Panc1 (cell line): ENCODE measurements around the gene LHFPL3. TPM values are rescaled to one million over a fixed set of nuclear protein-coding genes. Genes with fewer than 3 reads are reported as not detected.

Source experiments
- ATAC-seq: fragments of 200-7000 bp; cut with Tn5 transposase; 2 replicates; pipeline ENCODE4 v1.9.1; 2020; ENCODE audit warnings: mild to moderate bottlenecking, moderate library complexity
- BruUV-seq: library from RNA; stranded (reverse); fragments of 400-500 nt; replicated peaks from 2 replicates; lab custom pipeline; 2021; lab: Mats Ljungman, UMichigan
- CTCF ChIA-PET: fragments of 300-600 bp; sonication (Branson Sonifier 250); formaldehyde crosslinking; loops from one replicate; lab custom pipeline; 2022; ENCODE audit warnings: antibody characterized with exemption; lab: Charles Lee
- POLR2A ChIA-PET: fragments of 300-600 bp; sonication (Branson Sonifier 250); formaldehyde crosslinking; loops from one replicate; lab custom pipeline; 2022; ENCODE audit warnings: antibody characterized with exemption; lab: Charles Lee
- DNase-seq: peaks from one replicate; pipeline ENCODE4 v3.0.0-alpha.2; 2010; ENCODE audit warnings: low read depth, low spot score
- H3K27ac ChIP-seq: 2 replicates; pipeline ENCODE4 v1.5.1; 2011; ENCODE audit warnings: mild to moderate bottlenecking, low read length, inconsistent platforms
- H3K27me3 ChIP-seq: fragments of 200-500 bp; sonication (Bioruptor generic); 2 replicates; pipeline ENCODE4 v1.6.0; 2014; ENCODE audit warnings: low read length, inconsistent platforms; ENCODE audit not compliant: control insufficient read depth, insufficient read depth
- H3K36me3 ChIP-seq: fragments of 200-500 bp; sonication (Bioruptor generic); 2 replicates; pipeline ENCODE4 v1.5.1; 2014; ENCODE audit warnings: inconsistent platforms, mild to moderate bottlenecking, low read length, moderate library complexity; ENCODE audit not compliant: control insufficient read depth, insufficient read depth
- H3K4me1 ChIP-seq: 2 replicates; pipeline ENCODE4 v1.5.1; 2011; ENCODE audit warnings: inconsistent platforms, mild to moderate bottlenecking, low read length, moderate library complexity; ENCODE audit not compliant: control insufficient read depth, insufficient read depth
- H3K4me3 ChIP-seq, 2 experiments: 2 replicates each; pipeline ENCODE4 v1.5.1; 2011 to 2012; ENCODE audit warnings: low read depth in 2 of 2, low read length in 2 of 2, mild to moderate bottlenecking in 2 of 2, inconsistent platforms in 1 of 2, moderate library complexity in 1 of 2
- H3K9me3 ChIP-seq: fragments of 200-500 bp; sonication (Bioruptor generic); 2 replicates; pipeline ENCODE4 v1.5.1; 2014; ENCODE audit warnings: low read depth, mild to moderate bottlenecking, inconsistent platforms, low read length, moderate library complexity; ENCODE audit not compliant: control insufficient read depth, insufficient read depth
- POLR2AphosphoS5 ChIP-seq: IDR thresholded peaks from 2 replicates; pipeline ENCODE4 v1.6.1; 2012; ENCODE audit warnings: mild to moderate bottlenecking, low read depth, low read length, moderate library complexity
- REST ChIP-seq, 2 experiments: IDR thresholded peaks; 2 replicates each; pipeline ENCODE4 v1.6.1; 2011 to 2012; ENCODE audit warnings: low read depth in 2 of 2, control low read depth in 1 of 2, low read length in 1 of 2, mild to moderate bottlenecking in 1 of 2, moderate library complexity in 1 of 2; ENCODE audit not compliant: insufficient read depth in 1 of 2
- SIN3A ChIP-seq: IDR thresholded peaks from 2 replicates; pipeline ENCODE4 v1.6.1; 2012; ENCODE audit warnings: low read depth, mild to moderate bottlenecking, low read length, moderate library complexity, borderline replicate concordance; ENCODE audit not compliant: insufficient read depth
- TCF7L2 ChIP-seq: IDR thresholded peaks from 2 replicates; pipeline ENCODE4 v1.6.1; 2011; ENCODE audit warnings: mild to moderate bottlenecking, low read depth, low read length, inconsistent platforms
- in situ Hi-C: cut with HindIII; loops from 2 replicates; pipeline ENCODE4 v1.10.0; 2016; ENCODE audit warnings: low sequenced_read_pairs, low pct_unique_long_range_greater_than_20kb
- intact Hi-C: fragments of 100-400 bp; cut with micrococcal nuclease; formaldehyde crosslinking; loops from one replicate; pipeline ENCODE4 v1.10.0; 2022; ENCODE audit not compliant: unreplicated experiment
- total RNA-seq: library from RNA; stranded (reverse); gene quantifications from one replicate; pipeline ENCODE4 v1.2.1, GENCODE V29; 2021; ENCODE audit not compliant: unreplicated experiment
- TF ChIP-seq, protein P1 (sequence below): fragments of 450-650 bp; IDR thresholded peaks from 2 replicates; pipeline ENCODE4 v1.5.1; 2017; ENCODE audit warnings: mild to moderate bottlenecking

The LHFPL3 gene
- total RNA-seq, 1 experiment from 2014 or later, result not detected

- DNase-seq, result no peak
- H3K9me3 ChIP-seq, result no peaks in the 10 kb centered on the region
- in situ Hi-C loops, result no loop called here
These were observed 586.0 kb downstream of the LHFPL3 start for GRCh38 chr7:104914421-104914820.

DNA sequence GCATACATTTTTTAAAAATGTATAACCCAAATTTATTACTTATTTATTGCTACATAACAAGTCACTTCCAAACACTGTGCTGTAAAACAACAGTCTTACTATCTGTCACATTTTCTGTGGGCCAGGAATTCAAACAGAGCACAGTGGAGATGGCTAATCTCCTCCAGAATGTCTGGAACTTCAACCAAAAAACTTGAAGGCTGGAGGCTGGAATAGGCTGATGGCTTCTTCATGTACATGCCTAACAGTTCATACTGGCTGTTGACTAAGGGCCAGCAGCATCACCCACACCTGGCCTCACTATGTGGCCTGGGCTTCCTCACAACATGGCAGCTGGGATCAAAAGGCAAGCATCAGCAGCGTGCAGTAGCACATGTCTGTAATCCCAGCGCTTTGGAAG, 593.2 kb downstream of the LHFPL3 start:
- ATAC-seq (no peak), DNase-seq (no peak)
- Histone ChIP-seq H3K9me3 (no peaks in the 10 kb centered on the region), H3K36me3 (no peaks in the 10 kb centered on the region), H3K4me3 (no peak overlapping the region), H3K27me3 (0 out of 2 replicates have a peak, but pooled peaks cover 2% of the 10 kb centered on the region), H3K4me1 (no peaks in the 10 kb centered on the region), H3K27ac (no peak overlapping the region)
- no TSS peak for BruUV-seq
- TF ChIP-seq REST (IDR thresholded peaks at IDR 0.05; ENCODE audit: insufficient read depth in 1 of 2, low read depth in 2 of 2, low read length in 1 of 2) (no peak), TCF7L2 (no peak), POLR2AphosphoS5 (no peak), SIN3A (no peak)
- TF ChIP-seq, protein P1, sequence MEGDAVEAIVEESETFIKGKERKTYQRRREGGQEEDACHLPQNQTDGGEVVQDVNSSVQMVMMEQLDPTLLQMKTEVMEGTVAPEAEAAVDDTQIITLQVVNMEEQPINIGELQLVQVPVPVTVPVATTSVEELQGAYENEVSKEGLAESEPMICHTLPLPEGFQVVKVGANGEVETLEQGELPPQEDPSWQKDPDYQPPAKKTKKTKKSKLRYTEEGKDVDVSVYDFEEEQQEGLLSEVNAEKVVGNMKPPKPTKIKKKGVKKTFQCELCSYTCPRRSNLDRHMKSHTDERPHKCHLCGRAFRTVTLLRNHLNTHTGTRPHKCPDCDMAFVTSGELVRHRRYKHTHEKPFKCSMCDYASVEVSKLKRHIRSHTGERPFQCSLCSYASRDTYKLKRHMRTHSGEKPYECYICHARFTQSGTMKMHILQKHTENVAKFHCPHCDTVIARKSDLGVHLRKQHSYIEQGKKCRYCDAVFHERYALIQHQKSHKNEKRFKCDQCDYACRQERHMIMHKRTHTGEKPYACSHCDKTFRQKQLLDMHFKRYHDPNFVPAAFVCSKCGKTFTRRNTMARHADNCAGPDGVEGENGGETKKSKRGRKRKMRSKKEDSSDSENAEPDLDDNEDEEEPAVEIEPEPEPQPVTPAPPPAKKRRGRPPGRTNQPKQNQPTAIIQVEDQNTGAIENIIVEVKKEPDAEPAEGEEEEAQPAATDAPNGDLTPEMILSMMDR, result no peak
- intact Hi-C loops (no loop called here), in situ Hi-C loops (no loop called here)
- CTCF ChIA-PET, result no interaction called here
- POLR2A ChIA-PET, result no interaction called here

More at GRCh38 chr7:104914421-104914820, 586.0 kb downstream of the LHFPL3 start:
- no peak for ATAC-seq
- no peak overlapping the region for H3K27ac ChIP-seq
- CTCF ChIA-PET, result interaction anchor here (0.7 to 1.9 kb wide), 2 partner anchors 12 to 31 kb away, joined by 4 to 6 read pairs; no protein-coding TSS in a partner anchor
- no TSS peak for BruUV-seq
- no peak overlapping the region for H3K4me3 ChIP-seq
- no peaks in the 10 kb centered on the region for H3K36me3 ChIP-seq
- intact Hi-C loops, result loop anchor here (10.0 kb wide), 1 partner anchor 1340 kb away; no protein-coding TSS in a partner anchor
- POLR2A ChIA-PET, result no interaction called here
- 0 out of 2 replicates have a peak, but pooled peaks cover 2% of the 10 kb centered on the region for H3K27me3 ChIP-seq
- no peak for TF ChIP-seq TCF7L2
- TF ChIP-seq SIN3A, result no peak
- no peak for TF ChIP-seq POLR2AphosphoS5
- TF ChIP-seq, protein P1, result no peak
- TF ChIP-seq REST (IDR thresholded peaks at IDR 0.05; ENCODE audit: insufficient read depth in 1 of 2, low read depth in 2 of 2, low read length in 1 of 2), result no peak
- no peaks in the 10 kb centered on the region for H3K4me1 ChIP-seq
